Gastrocnemius medialis (tissue), 4 donors: ENCODE data around the gene VAMP8. TPM values are rescaled to one million over a fixed set of nuclear protein-coding genes. Genes with fewer than 3 reads are reported as not detected.

ENCODE experiments used
- ATAC-seq, 2 donors: fragments of 150-250 bp; one replicate each; pipeline ENCODE4 v1.9.1; 2016
- DNase-seq, 2 donors: peaks; one replicate each; pipeline ENCODE4 v3.0.0-alpha.2; 2019
- H3K27ac ChIP-seq, 4 donors: fragments of 200-600 bp; sonication (generic); 1 replicate in 1 of 4; 2 replicates in 3 of 4; pipeline ENCODE4 v1.5.1; 2016 to 2018; ENCODE audit warnings: mild to moderate bottlenecking in 2 of 4, moderate library complexity in 1 of 4
- H3K27me3 ChIP-seq, 3 donors: fragments of 200-600 bp; sonication (generic) in 2 of 3; 1 replicate in 1 of 3; 2 replicates in 2 of 3; pipeline versions ENCODE4 v1.5.1 to v1.6.0; 2016 to 2019; ENCODE audit warnings: mild to moderate bottlenecking in 1 of 3, moderate library complexity in 1 of 3
- H3K36me3 ChIP-seq, 2 donors: fragments of 200-600 bp; sonication (generic) in 1 of 2; one replicate each; pipeline ENCODE4 v1.5.1; 2017 to 2018
- H3K4me1 ChIP-seq, 2 donors: fragments of 200-600 bp; sonication (generic) in 1 of 2; one replicate each; pipeline ENCODE4 v1.5.1; 2016 to 2017; ENCODE audit warnings: mild to moderate bottlenecking in 2 of 2
- H3K4me3 ChIP-seq, 4 donors: fragments of 200-600 bp; sonication (generic) in 3 of 4; 1 replicate in 1 of 4; 2 replicates in 3 of 4; pipeline ENCODE4 v1.5.1; 2016 to 2019; ENCODE audit warnings: mild to moderate bottlenecking in 2 of 4
- H3K9me3 ChIP-seq, 3 donors: fragments of 200-600 bp; sonication (generic) in 2 of 3; 1 replicate in 1 of 3; 2 replicates in 2 of 3; pipeline ENCODE4 v1.5.1; 2016 to 2019
- CTCF ChIP-seq, 5 experiments: fragments of 450-650 bp in 3 of 5; fragments of 200-600 bp in 2 of 5; sonication (generic) in 2 of 5; IDR thresholded peaks in 4 of 5; conservative IDR thresholded peaks in 1 of 5; 1 replicate in 4 of 5; 2 replicates in 1 of 5; pipeline ENCODE4 v1.5.1; 2016 to 2019; ENCODE audit warnings: antibody characterized with exemption in 5 of 5, mild to moderate bottlenecking in 3 of 5, moderate library complexity in 3 of 5
- POLR2A ChIP-seq, 2 donors: fragments of 450-650 bp; IDR thresholded peaks; one replicate each; pipeline ENCODE4 v1.6.1; 2017; ENCODE audit warnings: antibody characterized with exemption in 2 of 2, mild to moderate bottlenecking in 2 of 2, moderate library complexity in 2 of 2
- in situ Hi-C, 4 donors: fragments of 200-750 bp; cut with MboI; loops; one replicate each; pipeline versions ENCODE4 v1.15.0 to v1.8.0; 2017; ENCODE audit warnings: low sequenced_read_pairs in 4 of 4
- intact Hi-C: fragments of 100-400 bp; cut with DNase I; formaldehyde crosslinking; loops from one replicate; pipeline ENCODE4 v1.15.1; 2023; ENCODE audit warnings: low total_unique reads
- total RNA-seq, 4 donors: library from RNA; depleted of rRNA; stranded (reverse); fragments of >200 nt; gene quantifications; one replicate each; pipeline versions ENCODE4 v1.1.0 to v1.2.3, GENCODE V29; 2016

The VAMP8 gene
- total RNA-seq, 4 donors from 2014 or later, result 5.3 to 12.1 (median 7.1) TPM

DNA sequence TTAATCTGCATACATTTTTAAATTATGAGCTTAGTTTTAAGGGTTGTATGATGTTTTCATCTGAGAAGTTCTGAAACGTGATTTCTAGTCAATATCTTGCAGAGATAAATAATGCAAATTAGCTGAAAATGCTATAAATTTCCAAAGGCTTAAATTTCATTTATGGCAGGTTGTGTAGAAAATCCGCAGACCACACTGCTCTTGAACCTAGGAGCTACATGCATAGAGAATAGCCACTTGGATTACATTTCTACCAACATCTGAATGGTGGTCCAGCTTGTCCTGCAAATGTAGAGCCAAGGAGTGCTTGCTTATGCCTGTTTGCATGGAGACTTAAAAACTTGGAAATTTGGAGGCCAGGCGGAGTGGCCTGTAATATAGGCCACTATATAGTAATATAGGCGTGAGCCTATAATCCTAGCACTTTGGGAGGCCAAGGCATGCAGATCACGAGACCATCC, 31.6 kb upstream of the VAMP8 start:
- Histone ChIP-seq H3K27me3 (no peaks in the 10 kb centered on the region), H3K4me3 (no peak overlapping the region), H3K36me3 (peaks cover 0 to 47% of the 10 kb centered on the region in 2 donors), H3K9me3 (no peaks in the 10 kb centered on the region), H3K27ac (peak overlapping the region; percentile 81 to 99 (median 98)), H3K4me1 (peaks cover 52 to 60% of the 10 kb centered on the region in 2 donors)
- TF ChIP-seq CTCF (IDR thresholded peaks at IDR 0.05 in 4 of 5, conservative IDR thresholded peaks at IDR 0.05 in 1 of 5) (no peak), POLR2A (IDR thresholded peaks at IDR 0.05) (no peak)
- no peak for DNase-seq
- no peak for ATAC-seq
- in situ Hi-C loops, result loop anchor here in 1 of 4 donors (5.0 kb wide), 1 partner anchor 124 kb away; no protein-coding TSS in a partner anchor
- intact Hi-C loops, result no loop called here

- DNase-seq (no peak), ATAC-seq (no peak)
- intact Hi-C loops, result no loop called here
- Histone ChIP-seq H3K27ac (peak overlapping the region; percentile 81 to 99 (median 98)), H3K4me3 (no peak overlapping the region), H3K27me3 (no peaks in the 10 kb centered on the region), H3K36me3 (peaks cover 0 to 33% of the 10 kb centered on the region in 2 donors), H3K4me1 (peaks cover 37 to 50% of the 10 kb centered on the region in 2 donors), H3K9me3 (no peaks in the 10 kb centered on the region)
- in situ Hi-C loops, result loop anchor here in 1 of 4 donors (5.0 kb wide), 1 partner anchor 125 kb away; no protein-coding TSS in a partner anchor
- TF ChIP-seq CTCF (IDR thresholded peaks at IDR 0.05 in 4 of 5, conservative IDR thresholded peaks at IDR 0.05 in 1 of 5) (no peak), POLR2A (IDR thresholded peaks at IDR 0.05) (no peak)
Measured at GRCh38 chr2:85547089-85547858, 30.1 kb upstream of the VAMP8 start.

DNA sequence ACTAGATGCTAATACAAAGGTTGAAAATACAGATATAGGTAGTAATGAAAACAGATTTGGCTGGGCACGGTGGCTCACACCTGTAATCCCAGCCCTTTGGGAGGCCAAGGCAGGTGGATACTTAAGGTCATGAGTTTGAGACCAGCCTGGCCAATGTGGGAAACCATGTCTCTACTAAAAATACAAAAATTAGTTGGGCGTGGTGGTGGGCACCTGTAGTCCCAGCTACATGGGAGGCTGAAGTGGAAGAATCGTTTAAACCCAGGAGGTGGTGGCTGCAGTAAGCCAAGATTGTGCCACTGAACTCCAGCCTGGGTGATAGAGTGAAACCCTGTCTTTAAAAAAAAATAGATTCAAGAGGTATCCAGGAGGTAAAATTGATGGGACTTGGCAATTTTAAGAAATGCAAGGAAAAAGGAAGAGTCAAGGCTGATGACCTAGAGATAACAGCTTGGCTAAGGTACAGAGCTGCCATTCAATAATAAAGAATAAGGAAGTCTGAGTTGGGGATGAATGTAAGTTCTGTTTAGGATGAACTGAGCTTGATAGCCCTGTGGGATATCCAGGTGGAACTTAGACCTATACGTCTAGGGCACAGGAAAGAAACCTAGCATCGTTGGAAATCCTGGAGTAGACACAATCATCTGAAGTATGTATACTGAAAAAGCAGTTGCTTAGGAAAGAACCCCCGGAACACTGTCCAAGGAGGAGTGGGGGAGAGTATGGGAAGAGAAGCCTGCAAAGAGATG, 29.4 kb upstream of the VAMP8 start:
- no peak for ATAC-seq

GRCh38 chr2:85548608-85548900, 28.8 kb upstream of the VAMP8 start:
- Histone ChIP-seq H3K4me3 (no peak overlapping the region), H3K36me3 (peaks cover 0 to 33% of the 10 kb centered on the region in 2 donors), H3K9me3 (no peaks in the 10 kb centered on the region), H3K4me1 (peaks cover 25 to 37% of the 10 kb centered on the region in 2 donors), H3K27me3 (no peaks in the 10 kb centered on the region), H3K27ac (peak overlapping the region in 3 of 4 donors; percentile 1 to 99 (median 53))
- in situ Hi-C loops, result loop anchor here in 1 of 4 donors (5.0 kb wide), 1 partner anchor 126 kb away; no protein-coding TSS in a partner anchor
- no peak for ATAC-seq
- TF ChIP-seq CTCF (IDR thresholded peaks at IDR 0.05 in 4 of 5, conservative IDR thresholded peaks at IDR 0.05 in 1 of 5), result no peak
- intact Hi-C loops, result no loop called here
- no peak for DNase-seq

More for the DNA sequence above, 29.4 kb upstream of the VAMP8 start:
- TF ChIP-seq CTCF (IDR thresholded peaks at IDR 0.05 in 4 of 5, conservative IDR thresholded peaks at IDR 0.05 in 1 of 5), result no peak
- TF ChIP-seq POLR2A (IDR thresholded peaks at IDR 0.05), result peak in 1 of 2 donors; percentile 5
- Histone ChIP-seq H3K4me1 (peaks cover 30 to 42% of the 10 kb centered on the region in 2 donors), H3K27me3 (no peaks in the 10 kb centered on the region), H3K27ac (peak overlapping the region; percentile 1 to 99 (median 90)), H3K4me3 (no peak overlapping the region), H3K9me3 (no peaks in the 10 kb centered on the region), H3K36me3 (peaks cover 0 to 33% of the 10 kb centered on the region in 2 donors)
- intact Hi-C loops, result no loop called here
- in situ Hi-C loops, result loop anchor here in 1 of 4 donors (5.0 kb wide), 1 partner anchor 126 kb away; no protein-coding TSS in a partner anchor
- DNase-seq, result no peak
